Mammary epithelial cell (primary cell): ENCODE measurements around the gene PROM2.

Source experiments
- EZH2 ChIP-seq: IDR thresholded peaks from 2 replicates; pipeline ENCODE4 v1.6.1; 2012; ENCODE audit warnings: low read length, inconsistent platforms, borderline replicate concordance
- TF ChIP-seq, protein P1 (sequence below), 2 donors: IDR thresholded peaks in 1 of 2; conservative IDR thresholded peaks in 1 of 2; 2 replicates each; pipeline ENCODE4 v1.5.1; 2011 to 2012; ENCODE audit warnings: inconsistent platforms in 2 of 2, low read length in 2 of 2, mild to moderate bottlenecking in 2 of 2, control low read depth in 1 of 2, low read depth in 1 of 2; ENCODE audit not compliant: insufficient read depth in 1 of 2; ENCODE audit errors: extremely low read depth in 1 of 2

DNA sequence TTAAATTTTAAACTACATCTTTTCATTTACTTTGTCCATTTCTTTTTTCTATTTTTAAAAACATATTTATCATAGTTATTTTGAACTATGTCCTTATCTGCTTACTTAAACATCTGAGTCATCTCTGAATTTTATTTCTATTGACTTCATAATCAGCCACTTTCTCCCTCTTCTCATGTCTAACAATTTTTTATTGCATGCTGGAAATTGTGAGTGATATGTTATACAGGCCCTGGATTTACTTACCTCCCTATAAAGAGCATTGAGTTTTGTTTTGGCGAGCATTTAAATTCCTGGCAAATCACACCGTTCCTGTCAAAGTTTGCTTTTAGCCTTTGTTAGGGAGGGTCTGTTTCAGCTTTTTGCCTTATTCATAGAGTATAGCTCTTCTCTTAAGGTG, 62.2 kb downstream of the PROM2 start:
- TF ChIP-seq, protein P1, sequence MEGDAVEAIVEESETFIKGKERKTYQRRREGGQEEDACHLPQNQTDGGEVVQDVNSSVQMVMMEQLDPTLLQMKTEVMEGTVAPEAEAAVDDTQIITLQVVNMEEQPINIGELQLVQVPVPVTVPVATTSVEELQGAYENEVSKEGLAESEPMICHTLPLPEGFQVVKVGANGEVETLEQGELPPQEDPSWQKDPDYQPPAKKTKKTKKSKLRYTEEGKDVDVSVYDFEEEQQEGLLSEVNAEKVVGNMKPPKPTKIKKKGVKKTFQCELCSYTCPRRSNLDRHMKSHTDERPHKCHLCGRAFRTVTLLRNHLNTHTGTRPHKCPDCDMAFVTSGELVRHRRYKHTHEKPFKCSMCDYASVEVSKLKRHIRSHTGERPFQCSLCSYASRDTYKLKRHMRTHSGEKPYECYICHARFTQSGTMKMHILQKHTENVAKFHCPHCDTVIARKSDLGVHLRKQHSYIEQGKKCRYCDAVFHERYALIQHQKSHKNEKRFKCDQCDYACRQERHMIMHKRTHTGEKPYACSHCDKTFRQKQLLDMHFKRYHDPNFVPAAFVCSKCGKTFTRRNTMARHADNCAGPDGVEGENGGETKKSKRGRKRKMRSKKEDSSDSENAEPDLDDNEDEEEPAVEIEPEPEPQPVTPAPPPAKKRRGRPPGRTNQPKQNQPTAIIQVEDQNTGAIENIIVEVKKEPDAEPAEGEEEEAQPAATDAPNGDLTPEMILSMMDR (conservative IDR thresholded peaks at IDR 0.05 in 1 of 2, IDR thresholded peaks at IDR 0.05 in 1 of 2; ENCODE audit: extremely low read depth in 1 of 2, insufficient read depth in 1 of 2, low read depth in 1 of 2, low read length in 2 of 2), result no peak
- no peak for TF ChIP-seq EZH2
